ENCODE results near the gene OTOG.
A peak's percentile ranks its signal among the peaks of the same experiment; 100 is the strongest.

The OTOG gene

DNA sequence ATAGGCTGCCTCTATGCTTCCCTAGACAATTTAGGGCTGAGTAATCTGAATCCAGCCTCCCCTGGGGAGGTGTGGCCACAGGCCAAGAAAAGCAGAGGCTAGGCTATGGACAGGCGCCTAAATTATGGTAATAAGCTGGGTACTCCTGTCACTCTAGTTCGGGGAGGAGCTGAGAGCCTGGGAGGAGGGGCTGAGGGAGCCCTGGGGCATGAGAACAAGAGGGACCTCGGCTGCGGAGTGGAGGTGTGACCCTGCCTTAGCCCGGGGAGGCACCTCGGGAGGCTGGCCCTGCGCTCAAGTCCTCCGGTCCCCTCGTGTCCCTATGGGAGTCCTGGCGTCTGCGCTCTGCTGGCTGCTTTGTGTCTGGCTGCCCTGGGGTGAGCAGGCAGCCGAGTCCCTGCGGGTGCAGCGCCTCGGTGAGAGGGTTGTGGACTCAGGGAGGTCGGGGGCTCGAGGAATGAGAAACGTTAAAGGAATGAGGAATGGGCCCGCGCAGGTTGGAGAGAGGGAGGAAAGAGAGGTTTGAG is at the start of gene OTOG:
TSS of gene OTOG (plus strand) at position 209 of the 527 bp plus-strand sequence. CDS start at position 323, 114 bp downstream.
- no peak for DNase-seq (ENCODE audit: low read depth)

DNA sequence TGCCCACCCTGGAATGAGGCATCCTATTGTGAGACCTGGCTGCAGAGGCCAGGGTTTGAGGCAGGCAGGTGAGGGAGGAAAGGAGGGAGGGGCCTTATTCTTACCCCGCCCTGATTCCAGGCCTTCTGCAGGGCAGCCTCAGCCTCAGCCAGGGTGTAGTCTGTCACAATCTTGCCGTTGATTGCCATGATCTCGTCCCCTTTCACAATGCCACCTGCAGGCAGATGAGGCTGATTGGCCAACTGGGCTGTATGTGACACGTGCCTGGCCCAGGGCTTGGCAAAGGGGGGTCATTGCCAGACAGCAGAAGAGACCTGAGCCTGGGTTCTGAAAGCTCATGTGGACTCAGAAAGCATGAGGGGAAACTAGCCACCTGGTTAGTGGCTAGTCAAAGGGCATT is 49.0 kb upstream of the OTOG start:
- DNase-seq (ENCODE audit: low read depth) = no peak

DNA sequence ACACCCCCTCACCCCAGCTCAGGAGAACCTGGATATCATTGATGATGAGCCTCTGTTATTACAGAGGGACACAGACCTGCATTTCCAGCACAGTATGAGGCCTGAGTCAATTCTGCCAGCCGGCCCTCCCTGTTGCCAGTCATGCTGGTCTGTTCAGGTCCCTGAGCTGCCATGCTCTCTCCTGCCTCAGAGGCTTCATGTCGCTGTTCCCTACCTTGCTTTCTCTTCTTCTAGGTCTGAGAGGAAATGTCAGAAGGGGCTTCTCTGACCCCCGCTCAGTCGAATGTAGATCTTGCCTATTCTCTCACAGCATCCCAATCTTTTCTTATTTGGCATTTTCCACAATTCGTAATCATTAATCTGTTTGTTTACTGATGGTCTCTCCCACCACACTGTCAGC is 48.6 kb upstream of the OTOG start:
- no peak for DNase-seq (ENCODE audit: low read depth)

DNA sequence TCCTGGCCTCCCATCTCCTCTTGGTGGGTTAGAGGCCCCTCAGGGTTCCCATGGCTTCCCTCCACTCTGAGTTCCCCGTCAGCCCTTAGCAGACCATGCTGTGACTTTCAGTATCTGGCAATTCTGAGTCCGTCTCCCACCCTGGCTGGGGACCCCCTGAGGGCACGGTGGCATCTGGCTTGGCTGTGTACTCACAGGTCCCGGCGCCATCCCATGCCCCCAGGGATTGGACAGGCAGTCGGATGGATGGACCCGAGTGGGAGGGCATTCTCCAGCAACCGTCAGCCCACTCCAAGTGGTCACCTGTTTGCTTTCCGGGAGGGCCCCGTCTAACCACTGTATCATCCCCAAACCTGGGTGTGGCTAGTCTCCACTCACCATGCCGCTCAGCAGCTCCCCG is 46.4 kb upstream of the OTOG start:
- no peak for DNase-seq (ENCODE audit: low read depth)

GRCh38 chr11:17502630-17503029 is 44.4 kb upstream of the OTOG start:
- no peak for DNase-seq (ENCODE audit: low read depth)

GRCh38 chr11:17504330-17505107 is 42.5 kb upstream of the OTOG start:
- peak; percentile 72 for DNase-seq (ENCODE audit: low read depth)

GRCh38 chr11:17505146-17505545 is 41.9 kb upstream of the OTOG start:
- DNase-seq (ENCODE audit: low read depth) = no peak

DNA sequence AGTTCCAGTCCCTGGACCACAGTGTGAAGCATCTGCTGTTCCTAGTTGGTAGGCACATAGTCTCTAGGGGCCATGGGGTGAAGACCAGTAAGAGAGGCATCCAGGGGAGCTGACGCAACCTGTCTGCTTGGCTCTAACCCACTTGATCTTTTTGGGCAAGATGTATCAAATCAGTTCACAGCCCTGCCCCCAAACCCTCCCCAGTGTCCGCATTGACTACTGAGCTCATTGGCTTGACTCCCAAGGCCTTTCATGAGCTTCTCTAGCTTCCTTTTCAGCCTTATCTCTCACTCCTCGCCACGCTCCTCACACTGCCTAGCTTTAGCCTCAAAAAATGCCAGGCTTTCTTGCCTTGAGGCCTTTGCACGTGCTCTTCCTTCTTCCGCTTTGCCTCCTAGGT is 40.7 kb upstream of the OTOG start:
- DNase-seq (ENCODE audit: low read depth) = no peak

DNA sequence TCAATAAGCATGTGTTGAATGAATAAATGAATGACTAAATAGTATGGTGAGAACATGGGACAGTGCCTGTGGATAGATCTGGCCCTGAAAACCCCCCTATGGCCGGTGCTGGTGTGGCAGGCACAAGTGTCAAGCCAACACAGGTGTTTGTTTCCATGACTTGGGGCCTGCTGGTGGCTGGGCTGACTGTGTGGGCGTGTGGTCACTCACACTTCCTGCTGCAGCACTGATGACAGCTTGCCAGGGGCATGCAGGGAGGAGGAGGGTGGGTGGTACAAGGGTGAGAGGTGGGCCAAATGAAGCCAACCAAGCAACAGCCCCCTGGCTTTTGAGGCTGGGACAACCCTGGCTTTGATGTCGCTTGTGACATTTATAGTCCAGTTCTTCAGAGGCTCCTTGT is 40.1 kb upstream of the OTOG start:
- no peak for DNase-seq (ENCODE audit: low read depth)

GRCh38 chr11:17507773-17508172 is 39.3 kb upstream of the OTOG start:
- DNase-seq (ENCODE audit: low read depth) = no peak

DNA sequence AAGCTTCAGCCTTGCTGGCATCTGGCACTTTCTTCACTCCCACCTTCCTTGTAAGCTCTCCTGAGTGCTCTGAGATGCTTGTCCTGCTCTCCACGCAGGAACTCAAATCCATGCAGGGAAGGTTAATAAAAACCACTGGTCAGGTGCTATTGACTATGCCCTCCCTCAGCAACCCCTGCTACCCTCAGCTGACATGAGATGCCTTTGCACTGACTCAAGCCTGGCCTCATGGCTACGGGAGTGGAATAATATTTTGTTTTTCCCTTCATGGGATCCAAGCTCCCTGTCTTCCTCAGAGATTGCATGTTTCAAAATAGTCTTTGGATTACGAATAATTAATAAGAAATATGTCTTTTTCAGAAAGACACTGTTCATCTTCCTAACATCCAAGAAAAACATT is 38.8 kb upstream of the OTOG start:
- no peak for DNase-seq (ENCODE audit: low read depth)

DNA sequence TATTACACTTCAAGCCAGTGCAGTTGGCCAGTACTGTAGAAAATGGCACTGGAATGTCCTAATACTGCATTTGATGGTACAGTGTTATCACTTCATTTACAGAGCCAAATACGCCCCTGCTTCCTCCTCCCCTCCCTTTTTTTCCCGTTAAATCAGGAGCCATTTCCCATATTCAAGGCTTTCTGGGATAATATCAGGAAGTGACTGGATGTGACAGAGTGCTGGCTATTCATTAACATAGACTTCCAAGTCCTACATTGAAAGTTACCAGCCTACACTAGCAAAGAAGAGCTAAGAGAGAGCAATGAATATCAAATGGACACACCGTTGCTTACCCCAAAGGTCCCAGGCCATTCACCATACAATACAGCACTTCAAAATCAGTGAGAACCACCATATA is 38.3 kb upstream of the OTOG start:
- no peak for DNase-seq (ENCODE audit: low read depth)

DNA sequence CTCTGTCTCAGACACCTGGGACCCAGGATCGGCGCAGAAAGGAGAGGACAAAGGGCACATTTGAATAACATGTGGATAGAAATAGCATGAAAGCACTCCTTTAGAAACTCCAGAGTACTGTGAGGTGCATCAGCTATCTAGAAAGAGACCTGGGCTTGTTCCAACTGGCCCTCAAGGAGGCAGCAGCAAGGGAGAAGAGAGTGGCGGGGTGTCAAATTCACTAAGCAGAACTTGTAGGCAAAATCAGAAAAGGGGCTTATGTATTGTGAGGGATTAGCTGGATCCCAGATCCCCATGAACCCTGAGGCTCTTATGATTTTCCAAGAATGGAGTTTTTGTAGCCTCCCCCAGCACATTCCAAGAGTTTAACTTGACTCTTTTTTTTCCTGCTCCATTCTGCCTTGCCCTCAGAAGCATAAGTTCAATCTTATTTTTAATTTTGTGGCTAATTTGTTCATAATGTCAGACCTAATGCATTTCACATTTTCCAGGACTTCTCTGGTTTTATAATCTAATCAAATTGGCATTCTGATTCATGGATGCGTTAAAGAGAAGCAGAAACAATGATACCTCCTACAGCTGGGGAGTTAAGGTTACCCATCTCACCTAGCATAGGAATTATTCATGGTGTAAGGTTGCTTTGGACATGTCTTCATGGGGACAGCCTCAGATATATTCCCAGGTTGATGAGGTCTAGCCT is 36.4 kb upstream of the OTOG start:
- no peak for DNase-seq (ENCODE audit: low read depth)

DNA sequence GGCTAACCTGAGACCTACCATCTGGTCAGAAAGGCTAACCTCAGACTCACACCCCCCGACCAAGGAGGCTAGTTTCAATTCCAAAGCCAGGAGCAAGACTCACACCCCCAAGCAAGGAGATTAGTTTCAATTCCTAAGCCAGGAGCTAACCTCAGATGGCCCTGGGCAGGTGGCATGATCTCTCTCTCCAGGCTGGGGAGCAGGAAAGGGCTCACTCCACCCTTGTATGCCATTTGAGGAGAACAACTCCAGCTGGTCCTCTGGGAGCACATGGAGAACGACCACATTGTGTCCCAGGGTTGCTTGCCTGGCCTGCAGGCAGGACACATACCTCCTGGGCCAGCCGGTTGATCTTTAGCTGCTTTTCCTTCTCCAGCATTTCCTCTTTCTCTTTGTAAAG is 35.5 kb upstream of the OTOG start:
- DNase-seq (ENCODE audit: low read depth) = no peak

GRCh38 chr11:17512101-17512500 is 35.0 kb upstream of the OTOG start:
- no peak for DNase-seq (ENCODE audit: low read depth)

GRCh38 chr11:17513853-17514252 is 33.2 kb upstream of the OTOG start:
- DNase-seq (ENCODE audit: low read depth) = no peak

GRCh38 chr11:17514476-17514875 is 32.6 kb upstream of the OTOG start:
- no peak for DNase-seq (ENCODE audit: low read depth)

- DNase-seq (ENCODE audit: low read depth) = no peak
Observed at GRCh38 chr11:17515443-17516176, 31.4 kb upstream of the OTOG start.

DNA sequence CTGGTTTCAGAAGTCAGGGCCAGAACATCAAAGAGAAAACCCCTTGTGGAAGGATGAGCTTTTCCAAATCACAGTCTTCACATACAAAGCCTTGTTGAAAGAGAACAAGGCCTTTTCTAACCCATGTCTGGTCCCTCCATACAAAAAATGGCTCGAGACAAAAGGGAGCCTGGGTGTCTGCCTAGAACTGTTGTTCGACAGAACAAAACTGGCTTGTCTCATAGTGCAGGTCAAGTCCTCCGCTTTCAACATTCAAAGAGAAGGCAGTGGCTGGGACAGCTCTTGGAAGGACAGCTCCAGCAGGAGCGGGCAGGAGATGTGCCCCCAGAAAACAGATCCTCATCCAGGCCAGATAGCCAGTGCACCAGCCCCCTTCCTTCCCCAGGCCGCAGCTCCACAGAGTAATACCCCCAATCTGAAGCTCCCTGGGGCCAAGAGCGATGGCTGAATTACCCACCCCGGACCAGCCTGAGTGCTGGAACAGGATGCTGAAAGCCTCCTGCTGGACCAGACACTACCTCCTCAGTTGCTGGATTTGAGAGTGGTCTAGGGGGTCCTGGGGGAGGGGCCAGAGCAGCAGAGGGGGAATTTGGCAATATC is 30.4 kb upstream of the OTOG start:
- no peak for DNase-seq (ENCODE audit: low read depth)

DNA sequence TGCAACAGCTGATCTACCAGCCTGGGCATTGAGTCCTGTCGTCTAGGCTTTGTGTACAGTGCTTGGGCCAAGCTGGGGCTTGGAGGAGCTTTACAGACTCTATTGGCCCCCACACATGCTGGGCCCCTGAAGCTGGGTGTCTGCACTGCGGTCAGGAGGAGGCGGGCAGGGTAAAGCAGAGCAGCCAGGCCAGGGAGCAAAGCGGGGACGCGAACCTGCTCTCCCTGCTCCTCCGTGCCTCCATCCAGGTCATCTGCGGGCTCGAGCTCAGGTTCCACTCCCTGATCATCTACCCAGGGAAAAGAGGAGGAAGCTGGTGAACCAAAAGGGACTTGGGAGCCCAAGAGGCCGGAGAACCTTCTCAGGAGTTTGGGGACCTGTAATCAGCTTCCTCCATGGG is 29.9 kb upstream of the OTOG start:
- DNase-seq (ENCODE audit: low read depth) = no peak

GRCh38 chr11:17518366-17518765 is 28.7 kb upstream of the OTOG start:
- no peak for DNase-seq (ENCODE audit: low read depth)

Data from stimulated activated CD8-positive, alpha-beta memory T cell treated with anti-CD3 and anti-CD28 coated beads, Interleukin-4, amount 100 ng/mL, for 24 hours (primary cell).